Panc1 (cell line): ENCODE measurements around the gene CAPN10. TPM values are rescaled to one million over a fixed set of nuclear protein-coding genes. Genes with fewer than 3 reads are reported as not detected.
"Not testable (repeated sequence)": the region's sequence is repeated elsewhere in the genome, so short reads cannot be mapped to it uniquely, and the experiment has no call there.

Experiments
- ATAC-seq: fragments of 200-7000 bp; cut with Tn5 transposase; 2 replicates; pipeline ENCODE4 v1.9.1; 2020; ENCODE audit warnings: mild to moderate bottlenecking, moderate library complexity
- BruUV-seq: library from RNA; stranded (reverse); fragments of 400-500 nt; replicated peaks from 2 replicates; lab custom pipeline; 2021; lab: Mats Ljungman, UMichigan
- CTCF ChIA-PET: fragments of 300-600 bp; sonication (Branson Sonifier 250); formaldehyde crosslinking; loops from one replicate; lab custom pipeline; 2022; ENCODE audit warnings: antibody characterized with exemption; lab: Charles Lee
- POLR2A ChIA-PET: fragments of 300-600 bp; sonication (Branson Sonifier 250); formaldehyde crosslinking; loops from one replicate; lab custom pipeline; 2022; ENCODE audit warnings: antibody characterized with exemption; lab: Charles Lee
- DNase-seq: peaks from one replicate; pipeline ENCODE4 v3.0.0-alpha.2; 2010; ENCODE audit warnings: low read depth, low spot score
- H3K27ac ChIP-seq: 2 replicates; pipeline ENCODE4 v1.5.1; 2011; ENCODE audit warnings: mild to moderate bottlenecking, low read length, inconsistent platforms
- H3K27me3 ChIP-seq: fragments of 200-500 bp; sonication (Bioruptor generic); 2 replicates; pipeline ENCODE4 v1.6.0; 2014; ENCODE audit warnings: low read length, inconsistent platforms; ENCODE audit not compliant: control insufficient read depth, insufficient read depth
- H3K36me3 ChIP-seq: fragments of 200-500 bp; sonication (Bioruptor generic); 2 replicates; pipeline ENCODE4 v1.5.1; 2014; ENCODE audit warnings: inconsistent platforms, mild to moderate bottlenecking, low read length, moderate library complexity; ENCODE audit not compliant: control insufficient read depth, insufficient read depth
- H3K4me1 ChIP-seq: 2 replicates; pipeline ENCODE4 v1.5.1; 2011; ENCODE audit warnings: inconsistent platforms, mild to moderate bottlenecking, low read length, moderate library complexity; ENCODE audit not compliant: control insufficient read depth, insufficient read depth
- H3K4me3 ChIP-seq, 2 experiments: 2 replicates each; pipeline ENCODE4 v1.5.1; 2011 to 2012; ENCODE audit warnings: low read depth in 2 of 2, low read length in 2 of 2, mild to moderate bottlenecking in 2 of 2, inconsistent platforms in 1 of 2, moderate library complexity in 1 of 2
- H3K9me3 ChIP-seq: fragments of 200-500 bp; sonication (Bioruptor generic); 2 replicates; pipeline ENCODE4 v1.5.1; 2014; ENCODE audit warnings: low read depth, mild to moderate bottlenecking, inconsistent platforms, low read length, moderate library complexity; ENCODE audit not compliant: control insufficient read depth, insufficient read depth
- POLR2AphosphoS5 ChIP-seq: IDR thresholded peaks from 2 replicates; pipeline ENCODE4 v1.6.1; 2012; ENCODE audit warnings: mild to moderate bottlenecking, low read depth, low read length, moderate library complexity
- SIN3A ChIP-seq: IDR thresholded peaks from 2 replicates; pipeline ENCODE4 v1.6.1; 2012; ENCODE audit warnings: low read depth, mild to moderate bottlenecking, low read length, moderate library complexity, borderline replicate concordance; ENCODE audit not compliant: insufficient read depth
- TCF7L2 ChIP-seq: IDR thresholded peaks from 2 replicates; pipeline ENCODE4 v1.6.1; 2011; ENCODE audit warnings: mild to moderate bottlenecking, low read depth, low read length, inconsistent platforms
- in situ Hi-C: cut with HindIII; loops from 2 replicates; pipeline ENCODE4 v1.10.0; 2016; ENCODE audit warnings: low sequenced_read_pairs, low pct_unique_long_range_greater_than_20kb
- intact Hi-C: fragments of 100-400 bp; cut with micrococcal nuclease; formaldehyde crosslinking; loops from one replicate; pipeline ENCODE4 v1.10.0; 2022; ENCODE audit not compliant: unreplicated experiment
- total RNA-seq: library from RNA; stranded (reverse); gene quantifications from one replicate; pipeline ENCODE4 v1.2.1, GENCODE V29; 2021; ENCODE audit not compliant: unreplicated experiment
- TF ChIP-seq, protein P1 (sequence below), 2 experiments: IDR thresholded peaks; 2 replicates each; pipeline ENCODE4 v1.6.1; 2011 to 2012; ENCODE audit warnings: low read depth in 2 of 2, control low read depth in 1 of 2, low read length in 1 of 2, mild to moderate bottlenecking in 1 of 2, moderate library complexity in 1 of 2; ENCODE audit not compliant: insufficient read depth in 1 of 2

CAPN10 gene
- total RNA-seq, 1 experiment from 2014 or later: 38.6 TPM

DNA sequence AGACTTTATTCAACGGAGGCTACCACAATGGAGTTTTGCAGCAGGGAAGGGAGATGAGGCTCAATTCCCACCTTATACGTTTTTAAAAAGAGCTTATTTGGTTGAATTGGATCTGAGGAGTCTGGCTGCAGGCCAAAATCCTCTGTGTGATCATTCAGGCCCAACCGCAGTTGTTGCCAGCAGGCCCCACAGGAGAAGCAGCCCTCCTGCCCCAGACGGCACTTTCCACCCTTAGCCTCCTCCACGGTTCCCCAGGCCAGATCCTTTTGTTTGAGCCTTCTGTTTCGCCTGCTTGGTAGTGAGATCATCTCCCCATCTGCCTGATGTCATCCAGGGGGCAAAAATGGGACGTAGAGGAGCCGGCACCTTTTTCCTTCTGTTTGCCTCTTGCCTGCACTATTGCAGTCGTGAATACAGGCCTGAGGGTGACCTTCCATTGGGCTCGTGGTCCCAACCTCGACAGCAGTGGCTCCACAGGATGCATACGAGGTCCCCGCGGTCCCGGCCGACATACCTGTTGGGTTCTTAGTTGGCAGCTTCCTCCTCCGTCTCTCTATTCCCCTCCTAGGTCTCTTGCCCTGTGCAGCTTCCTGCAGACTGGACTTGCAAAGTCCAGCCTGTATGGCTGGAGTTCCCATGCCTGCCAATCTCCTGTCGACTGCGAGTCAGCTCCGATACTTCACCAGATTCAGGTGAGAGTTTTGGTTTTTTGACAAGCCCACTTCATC lies 29.4 kb downstream of the CAPN10 start:
- intact Hi-C loops (no loop called here), in situ Hi-C loops (no loop called here)
- BruUV-seq: no TSS peak
- Histone ChIP-seq H3K27me3 (no peaks in the 10 kb centered on the region), H3K4me1 (no peaks in the 10 kb centered on the region), H3K4me3 (no peak overlapping the region), H3K36me3 (no peaks in the 10 kb centered on the region), H3K9me3 (peaks cover 9% of the 10 kb centered on the region; the same call in 1 of the 2 replicates), H3K27ac (no peak overlapping the region)
- ChIA-PET POLR2A (no interaction called here), CTCF (interaction anchor here (0.7 kb wide), 1 partner anchor 34 kb away, joined by 3 read pairs; no protein-coding TSS in a partner anchor)
- DNase-seq (no peak), ATAC-seq (no peak)
- TF ChIP-seq SIN3A: no peak
- TF ChIP-seq POLR2AphosphoS5: no peak
- TF ChIP-seq, protein P1, sequence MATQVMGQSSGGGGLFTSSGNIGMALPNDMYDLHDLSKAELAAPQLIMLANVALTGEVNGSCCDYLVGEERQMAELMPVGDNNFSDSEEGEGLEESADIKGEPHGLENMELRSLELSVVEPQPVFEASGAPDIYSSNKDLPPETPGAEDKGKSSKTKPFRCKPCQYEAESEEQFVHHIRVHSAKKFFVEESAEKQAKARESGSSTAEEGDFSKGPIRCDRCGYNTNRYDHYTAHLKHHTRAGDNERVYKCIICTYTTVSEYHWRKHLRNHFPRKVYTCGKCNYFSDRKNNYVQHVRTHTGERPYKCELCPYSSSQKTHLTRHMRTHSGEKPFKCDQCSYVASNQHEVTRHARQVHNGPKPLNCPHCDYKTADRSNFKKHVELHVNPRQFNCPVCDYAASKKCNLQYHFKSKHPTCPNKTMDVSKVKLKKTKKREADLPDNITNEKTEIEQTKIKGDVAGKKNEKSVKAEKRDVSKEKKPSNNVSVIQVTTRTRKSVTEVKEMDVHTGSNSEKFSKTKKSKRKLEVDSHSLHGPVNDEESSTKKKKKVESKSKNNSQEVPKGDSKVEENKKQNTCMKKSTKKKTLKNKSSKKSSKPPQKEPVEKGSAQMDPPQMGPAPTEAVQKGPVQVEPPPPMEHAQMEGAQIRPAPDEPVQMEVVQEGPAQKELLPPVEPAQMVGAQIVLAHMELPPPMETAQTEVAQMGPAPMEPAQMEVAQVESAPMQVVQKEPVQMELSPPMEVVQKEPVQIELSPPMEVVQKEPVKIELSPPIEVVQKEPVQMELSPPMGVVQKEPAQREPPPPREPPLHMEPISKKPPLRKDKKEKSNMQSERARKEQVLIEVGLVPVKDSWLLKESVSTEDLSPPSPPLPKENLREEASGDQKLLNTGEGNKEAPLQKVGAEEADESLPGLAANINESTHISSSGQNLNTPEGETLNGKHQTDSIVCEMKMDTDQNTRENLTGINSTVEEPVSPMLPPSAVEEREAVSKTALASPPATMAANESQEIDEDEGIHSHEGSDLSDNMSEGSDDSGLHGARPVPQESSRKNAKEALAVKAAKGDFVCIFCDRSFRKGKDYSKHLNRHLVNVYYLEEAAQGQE (IDR thresholded peaks at IDR 0.05; ENCODE audit: insufficient read depth in 1 of 2, low read depth in 2 of 2, low read length in 1 of 2): no peak

DNA sequence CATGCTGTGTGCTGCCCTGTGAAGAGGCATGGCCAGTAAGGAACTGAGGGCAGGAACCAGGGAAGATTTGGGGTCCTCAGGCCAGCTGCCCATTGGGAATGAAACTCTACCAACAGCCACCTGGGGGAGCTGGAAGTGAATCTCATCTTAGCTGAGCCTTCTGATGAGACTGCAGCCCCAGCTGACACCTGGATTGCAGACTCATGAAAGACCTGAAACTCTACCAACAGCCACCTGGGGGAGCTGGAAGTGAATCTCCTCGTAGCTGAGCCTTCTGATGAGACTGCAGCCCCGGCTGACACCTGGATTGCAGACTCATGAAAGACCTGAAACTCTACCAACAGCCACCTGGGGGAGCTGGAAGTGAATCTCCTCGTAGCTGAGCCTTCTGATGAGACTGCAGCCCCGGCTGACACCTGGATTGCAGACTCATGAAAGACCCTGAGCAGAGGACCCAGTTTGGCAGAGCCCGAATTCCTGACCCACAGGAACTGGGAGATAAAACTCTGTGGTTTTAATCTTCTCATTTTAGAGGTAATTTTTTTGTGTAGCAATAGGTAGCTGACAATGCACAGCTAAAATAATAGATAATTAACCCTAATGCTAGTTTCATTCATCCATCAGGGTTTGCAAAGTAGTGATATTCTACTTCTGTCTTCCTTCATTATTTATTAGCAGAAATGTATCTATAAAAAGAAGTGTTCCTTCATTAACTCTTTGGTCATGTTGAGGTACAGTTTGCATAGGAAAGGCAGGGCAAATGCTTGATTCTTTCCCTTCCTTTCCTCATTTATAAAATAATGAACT lies 30.5 kb downstream of the CAPN10 start:
- H3K27me3 ChIP-seq, H3K4me1 ChIP-seq, intact Hi-C loops, H3K27ac ChIP-seq, POLR2A ChIA-PET, ATAC-seq, DNase-seq, H3K4me3 ChIP-seq, H3K36me3 ChIP-seq, BruUV-seq, CTCF ChIA-PET, H3K9me3 ChIP-seq, in situ Hi-C loops: not testable (repeated sequence)

DNA sequence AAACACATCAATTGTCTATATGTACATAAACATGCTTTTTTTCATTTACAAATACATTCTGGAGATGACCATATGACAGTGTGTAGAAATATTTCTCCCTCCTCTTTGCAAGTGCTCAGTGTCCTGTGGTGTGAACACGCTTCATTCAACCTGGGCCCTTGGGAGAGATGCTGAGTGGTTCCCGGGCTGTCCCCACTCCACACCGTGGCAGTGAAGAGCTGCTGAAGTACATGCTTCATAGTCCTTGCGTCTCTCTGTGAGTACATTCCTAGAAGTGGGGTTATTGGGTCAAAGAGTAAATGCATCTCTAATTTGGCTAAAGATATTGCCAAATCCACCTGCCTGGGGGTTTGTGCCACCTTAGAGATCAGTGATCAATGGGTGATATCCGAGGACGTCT lies 32.2 kb downstream of the CAPN10 start:
- no peaks in the 10 kb centered on the region for H3K36me3 ChIP-seq
- CTCF ChIA-PET: no interaction called here
- BruUV-seq: no TSS peak

More for the DNA sequence above, 32.2 kb downstream of the CAPN10 start:
- POLR2A ChIA-PET: no interaction called here
- no peak overlapping the region for H3K27ac ChIP-seq
- intact Hi-C loops: no loop called here
- ATAC-seq (no peak), DNase-seq (no peak)
- TF ChIP-seq POLR2AphosphoS5 (no peak), SIN3A (no peak), TCF7L2 (no peak)
- TF ChIP-seq, protein P1 (IDR thresholded peaks at IDR 0.05; ENCODE audit: insufficient read depth in 1 of 2, low read depth in 2 of 2, low read length in 1 of 2): no peak
- H3K4me1 ChIP-seq: no peaks in the 10 kb centered on the region
- no peak overlapping the region for H3K4me3 ChIP-seq
- peaks cover 9% of the 10 kb centered on the region; the same call in 1 of the 2 replicates for H3K9me3 ChIP-seq
- H3K27me3 ChIP-seq: no peaks in the 10 kb centered on the region
- in situ Hi-C loops: no loop called here
